Nephron (organoid): ENCODE measurements around the gene GLI3.
A peak's percentile ranks its signal among the peaks of the same experiment; 100 is the strongest.

Experiments
- H3K27ac Mint-ChIP-seq, 3 experiments: 2 replicates each; pipeline ENCODE4 v1.8.0; 2020; ENCODE audit warnings: mixed read lengths in 3 of 3, mild to moderate bottlenecking in 2 of 3, moderate library complexity in 1 of 3
- H3K27me3 Mint-ChIP-seq: 2 replicates; pipeline ENCODE4 v1.8.0; 2021; ENCODE audit warnings: low read depth, mild to moderate bottlenecking, moderate library complexity, mixed read lengths
- H3K36me3 Mint-ChIP-seq: 2 replicates; pipeline ENCODE4 v1.8.0; 2020; ENCODE audit warnings: low read depth, mixed read lengths
- H3K4me1 Mint-ChIP-seq: 2 replicates; pipeline ENCODE4 v1.8.0; 2020; ENCODE audit warnings: mixed read lengths
- H3K4me3 Mint-ChIP-seq, 3 experiments: 2 replicates each; pipeline ENCODE4 v1.8.0; 2020; ENCODE audit warnings: mild to moderate bottlenecking in 3 of 3, mixed read lengths in 3 of 3, moderate library complexity in 2 of 3
- H3K9me3 Mint-ChIP-seq: 2 replicates; pipeline ENCODE4 v1.8.0; 2020; ENCODE audit warnings: mixed read lengths
- CTCF ChIP-seq, 3 experiments: fragments of 200-600 bp; sonication (generic); IDR thresholded peaks; one replicate each; pipeline ENCODE4 v1.5.0; 2021; ENCODE audit warnings: antibody characterized with exemption in 3 of 3; ENCODE audit not compliant: unreplicated experiment in 3 of 3

The GLI3 gene

GRCh38 chr7:42145539-42145938, 91.5 kb downstream of the GLI3 start:
- Mint-ChIP-seq H3K4me3 (no peak overlapping the region), H3K27ac (peak overlapping the region in 1 of 3 experiments; percentile 30), H3K9me3 (no peaks in the 10 kb centered on the region), H3K4me1 (peaks cover 45% of the 10 kb centered on the region), H3K36me3 (peaks cover 40% of the 10 kb centered on the region), H3K27me3 (no peaks in the 10 kb centered on the region)
- TF ChIP-seq CTCF (IDR thresholded peaks at IDR 0.05; ENCODE audit: unreplicated experiment in 3 of 3) = no peak

GRCh38 chr7:42144604-42145003, 92.4 kb downstream of the GLI3 start:
- Mint-ChIP-seq H3K9me3 (no peaks in the 10 kb centered on the region), H3K27me3 (no peaks in the 10 kb centered on the region), H3K4me3 (peak overlapping the region in 1 of 3 experiments; percentile 10), H3K4me1 (peaks cover 47% of the 10 kb centered on the region), H3K27ac (peak overlapping the region; percentile 66 to 85 (median 72)), H3K36me3 (peaks cover 47% of the 10 kb centered on the region)
- TF ChIP-seq CTCF (IDR thresholded peaks at IDR 0.05; ENCODE audit: unreplicated experiment in 3 of 3) = no peak

GRCh38 chr7:42143711-42144600, 93.1 kb downstream of the GLI3 start:
- H3K36me3 Mint-ChIP-seq = peaks cover 47% of the 10 kb centered on the region
- H3K4me1 Mint-ChIP-seq = peaks cover 49% of the 10 kb centered on the region
- H3K4me3 Mint-ChIP-seq = peak overlapping the region in 1 of 3 experiments; percentile 10
- H3K27ac Mint-ChIP-seq = peak overlapping the region; percentile 66 to 85 (median 72)
- no peaks in the 10 kb centered on the region for H3K27me3 Mint-ChIP-seq
- H3K9me3 Mint-ChIP-seq = no peaks in the 10 kb centered on the region
- TF ChIP-seq CTCF (IDR thresholded peaks at IDR 0.05; ENCODE audit: unreplicated experiment in 3 of 3) = no peak

GRCh38 chr7:42142089-42142488, 94.9 kb downstream of the GLI3 start:
- no peak for TF ChIP-seq CTCF (IDR thresholded peaks at IDR 0.05; ENCODE audit: unreplicated experiment in 3 of 3)
- H3K36me3 Mint-ChIP-seq = peaks cover 40% of the 10 kb centered on the region
- no peaks in the 10 kb centered on the region for H3K9me3 Mint-ChIP-seq
- H3K4me3 Mint-ChIP-seq = no peak overlapping the region
- H3K27ac Mint-ChIP-seq = no peak overlapping the region
- H3K4me1 Mint-ChIP-seq = peaks cover 52% of the 10 kb centered on the region
- H3K27me3 Mint-ChIP-seq = no peaks in the 10 kb centered on the region

- Mint-ChIP-seq H3K4me1 (peaks cover 60% of the 10 kb centered on the region), H3K27ac (no peak overlapping the region), H3K27me3 (no peaks in the 10 kb centered on the region), H3K36me3 (peaks cover 32% of the 10 kb centered on the region), H3K9me3 (no peaks in the 10 kb centered on the region), H3K4me3 (no peak overlapping the region)
- TF ChIP-seq CTCF (IDR thresholded peaks at IDR 0.05; ENCODE audit: unreplicated experiment in 3 of 3) = no peak
These were observed 97.3 kb downstream of the GLI3 start for GRCh38 chr7:42139751-42140150.

- H3K36me3 Mint-ChIP-seq = peaks cover 32% of the 10 kb centered on the region
- H3K27ac Mint-ChIP-seq = peak overlapping the region in 2 of 3 experiments; percentile 30 to 49
- H3K4me1 Mint-ChIP-seq = peaks cover 58% of the 10 kb centered on the region
- H3K27me3 Mint-ChIP-seq = no peaks in the 10 kb centered on the region
- no peak for TF ChIP-seq CTCF (IDR thresholded peaks at IDR 0.05; ENCODE audit: unreplicated experiment in 3 of 3)
- H3K4me3 Mint-ChIP-seq = no peak overlapping the region
- H3K9me3 Mint-ChIP-seq = no peaks in the 10 kb centered on the region
These were observed 98.3 kb downstream of the GLI3 start for GRCh38 chr7:42138691-42139090.
